NT2/D1 (cell line): Measurements from ENCODE around the gene EHHADH.
"Not testable (repeated sequence)": the region's sequence is repeated elsewhere in the genome, so short reads cannot be mapped to it uniquely, and the experiment has no call there.

Experiments
- DNase-seq: peaks from one replicate; pipeline ENCODE4 v3.0.0-alpha.2; 2011; ENCODE audit warnings: low read depth, low spot score
- H3K27me3 ChIP-seq: 2 replicates; pipeline ENCODE4 v1.6.0; 2011; ENCODE audit warnings: mild to moderate bottlenecking; ENCODE audit not compliant: insufficient read length, insufficient read depth
- H3K36me3 ChIP-seq: 2 replicates; pipeline ENCODE4 v1.6.1; 2011; ENCODE audit warnings: mild to moderate bottlenecking, low read length, mixed read lengths; ENCODE audit not compliant: insufficient read depth, insufficient read length
- H3K4me1 ChIP-seq: 2 replicates; pipeline ENCODE4 v1.5.1; 2011; ENCODE audit not compliant: insufficient read depth, insufficient read length
- H3K4me3 ChIP-seq: 2 replicates; pipeline ENCODE4 v1.5.1; 2011; ENCODE audit warnings: low read depth; ENCODE audit not compliant: insufficient read length
- H3K9ac ChIP-seq: 2 replicates; pipeline ENCODE4 v1.6.0; 2011; ENCODE audit warnings: low read depth; ENCODE audit not compliant: insufficient read length
- H3K9me3 ChIP-seq: 2 replicates; pipeline ENCODE4 v1.5.1; 2011; ENCODE audit warnings: mild to moderate bottlenecking, low read length; ENCODE audit not compliant: insufficient read depth
- SUZ12 ChIP-seq: IDR thresholded peaks from 2 replicates; pipeline ENCODE4 v1.6.1; 2011; ENCODE audit not compliant: insufficient read length, insufficient read depth; ENCODE audit errors: extremely low read depth
- YY1 ChIP-seq: IDR thresholded peaks from 2 replicates; pipeline ENCODE4 v1.6.1; 2011; ENCODE audit not compliant: insufficient read length, insufficient read depth
- ZNF274 ChIP-seq: IDR thresholded peaks from 2 replicates; pipeline ENCODE4 v1.6.1; 2011; ENCODE audit warnings: mild to moderate bottlenecking, low read depth, low read length

Gene EHHADH

GRCh38 chr3:185268194-185268962 lies 14.5 kb upstream of the EHHADH start:
- Histone ChIP-seq H3K9me3 (no peaks in the 10 kb centered on the region), H3K36me3 (no peaks in the 10 kb centered on the region), H3K9ac (no peak overlapping the region), H3K27me3 (no peaks in the 10 kb centered on the region), H3K4me3 (no peak overlapping the region), H3K4me1 (peaks cover 2% of the 10 kb centered on the region)
- DNase-seq: no peak
- no peak for TF ChIP-seq ZNF274
- no peak for TF ChIP-seq SUZ12
- no peak for TF ChIP-seq YY1

- DNase-seq: no peak
- H3K36me3 ChIP-seq: no peaks in the 10 kb centered on the region
- H3K4me3 ChIP-seq: no peak overlapping the region
- TF ChIP-seq YY1 (no peak), SUZ12 (no peak), ZNF274 (no peak)
- H3K9ac ChIP-seq: no peak overlapping the region
- H3K27me3 ChIP-seq: no peaks in the 10 kb centered on the region
- H3K4me1 ChIP-seq: peaks cover 2% of the 10 kb centered on the region
- H3K9me3 ChIP-seq: no peaks in the 10 kb centered on the region
These were observed 13.3 kb upstream of the EHHADH start for GRCh38 chr3:185267193-185267592.

- H3K36me3 ChIP-seq: no peaks in the 10 kb centered on the region
- no peaks in the 10 kb centered on the region for H3K4me1 ChIP-seq
- no peak for TF ChIP-seq YY1
- TF ChIP-seq ZNF274: no peak
- no peak for TF ChIP-seq SUZ12
- no peaks in the 10 kb centered on the region for H3K27me3 ChIP-seq
- no peak overlapping the region for H3K9ac ChIP-seq
- H3K9me3 ChIP-seq: no peaks in the 10 kb centered on the region
- no peak for DNase-seq
- H3K4me3 ChIP-seq: no peak overlapping the region
These were observed 11.2 kb upstream of the EHHADH start for GRCh38 chr3:185264849-185265553.

- no peak for DNase-seq
- no peak overlapping the region for H3K9ac ChIP-seq
- no peaks in the 10 kb centered on the region for H3K4me1 ChIP-seq
- H3K9me3 ChIP-seq: peaks cover 1% of the 10 kb centered on the region; the same call in 1 of the 2 replicates
- H3K36me3 ChIP-seq: no peaks in the 10 kb centered on the region
- TF ChIP-seq YY1: no peak
- no peak for TF ChIP-seq ZNF274
- no peak for TF ChIP-seq SUZ12
- H3K27me3 ChIP-seq: no peaks in the 10 kb centered on the region
- no peak overlapping the region for H3K4me3 ChIP-seq
These were observed 9.6 kb upstream of the EHHADH start for GRCh38 chr3:185263423-185263822.

GRCh38 chr3:185257334-185257733 lies 3.5 kb upstream of the EHHADH start:
- peaks cover 17% of the 10 kb centered on the region for H3K9me3 ChIP-seq
- H3K27me3 ChIP-seq: no peaks in the 10 kb centered on the region
- no peaks in the 10 kb centered on the region for H3K36me3 ChIP-seq
- H3K4me3 ChIP-seq: no peak overlapping the region
- H3K9ac ChIP-seq: no peak overlapping the region
- TF ChIP-seq YY1 (no peak), SUZ12 (no peak), ZNF274 (no peak)
- DNase-seq: no peak
- no peaks in the 10 kb centered on the region for H3K4me1 ChIP-seq

GRCh38 chr3:185254799-185255198 lies 950 bp upstream of the EHHADH start:
- H3K9ac ChIP-seq: no peak overlapping the region
- no peak overlapping the region for H3K4me3 ChIP-seq
- DNase-seq: no peak
- no peaks in the 10 kb centered on the region for H3K36me3 ChIP-seq
- TF ChIP-seq YY1 (no peak), SUZ12 (no peak), ZNF274 (no peak)
- no peaks in the 10 kb centered on the region for H3K27me3 ChIP-seq
- no peaks in the 10 kb centered on the region for H3K4me1 ChIP-seq
- peaks cover 17% of the 10 kb centered on the region for H3K9me3 ChIP-seq

- not testable (repeated sequence) for DNase-seq, H3K4me1 ChIP-seq, H3K27me3 ChIP-seq, H3K4me3 ChIP-seq, H3K9ac ChIP-seq, H3K36me3 ChIP-seq
- H3K9me3 ChIP-seq: peaks cover 13% of the 10 kb centered on the region
These were observed 716 bp downstream of the EHHADH start for GRCh38 chr3:185253133-185253532.
